ENCODE data around the gene C9orf153.

C9orf153 gene

GRCh38 chr9:86274821-86275643 lies 15.6 kb upstream of the C9orf153 start:
- no peak overlapping the region for H3K4me3 ChIP-seq
- H3K27ac ChIP-seq, result peak overlapping the region in 1 of 21 experiments; percentile 4

DNA sequence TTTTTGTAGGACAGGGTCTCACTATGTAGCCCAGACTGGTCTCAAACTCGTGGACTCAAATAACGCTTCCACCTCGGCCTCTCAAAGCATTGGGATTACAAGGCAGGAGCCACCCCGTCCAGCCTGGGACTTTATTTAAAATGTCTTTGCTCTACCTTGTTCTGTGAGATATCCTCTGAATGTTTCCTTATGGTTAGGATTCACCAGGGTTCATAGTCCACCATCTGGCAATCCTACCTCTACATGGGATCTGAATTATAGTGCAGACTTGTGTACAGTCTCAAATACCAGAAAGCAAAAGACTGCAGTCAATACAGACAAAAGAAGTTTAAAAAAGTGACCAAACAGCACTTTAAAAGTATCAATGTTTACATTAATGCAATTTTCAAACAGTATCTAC lies 12.8 kb upstream of the C9orf153 start:
- Histone ChIP-seq H3K4me3 (no peak overlapping the region), H3K27ac (no peak overlapping the region)

DNA sequence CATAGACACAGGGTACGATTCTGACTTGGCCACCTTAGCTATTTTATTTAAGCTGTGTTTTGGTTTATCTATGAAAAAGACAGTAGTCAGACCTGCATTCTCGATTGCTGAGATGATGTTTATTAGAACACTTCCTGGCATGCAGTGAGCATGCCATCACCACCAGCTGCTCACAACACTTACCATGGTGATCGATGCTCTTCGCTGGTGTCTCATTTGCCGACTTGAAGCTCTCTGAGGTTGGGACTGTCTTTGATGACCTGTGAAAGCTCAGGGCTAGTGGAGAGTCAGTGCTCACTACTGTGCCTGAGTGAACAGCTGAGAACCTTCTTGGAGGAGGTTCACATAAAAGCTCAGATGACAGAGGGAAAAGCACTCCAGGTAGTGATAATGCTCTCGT lies 4.4 kb upstream of the C9orf153 start:
- no peak overlapping the region for H3K4me3 ChIP-seq
- H3K27ac ChIP-seq, result no peak overlapping the region

- no peak overlapping the region for H3K4me3 ChIP-seq
- no peak overlapping the region for H3K27ac ChIP-seq
Observed at GRCh38 chr9:86262492-86262891, 3.0 kb upstream of the C9orf153 start.

- Histone ChIP-seq H3K4me3 (no peak overlapping the region), H3K27ac (no peak overlapping the region)
Observed at GRCh38 chr9:86257391-86257790, 2.1 kb downstream of the C9orf153 start.

DNA sequence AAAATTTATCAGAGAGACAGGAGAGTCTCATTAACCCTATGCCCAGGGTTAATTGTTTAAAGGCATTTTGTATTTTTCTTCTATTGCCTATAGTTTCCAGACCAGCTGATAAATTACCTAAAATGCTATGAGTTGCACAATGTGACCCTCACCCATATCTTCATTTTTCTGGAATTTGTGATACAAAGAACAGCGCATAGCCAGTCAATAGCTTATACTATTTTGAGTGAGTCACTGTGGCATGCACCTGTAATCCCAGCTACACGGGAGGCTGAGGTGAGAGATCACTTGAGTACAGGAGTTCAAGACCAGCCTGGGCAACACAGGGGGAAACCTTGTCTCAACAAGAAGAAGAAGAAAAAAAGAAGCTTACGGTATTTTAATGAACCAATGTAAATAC lies 2.8 kb downstream of the C9orf153 start:
- no peak overlapping the region for H3K27ac ChIP-seq
- H3K4me3 ChIP-seq, result no peak overlapping the region

DNA sequence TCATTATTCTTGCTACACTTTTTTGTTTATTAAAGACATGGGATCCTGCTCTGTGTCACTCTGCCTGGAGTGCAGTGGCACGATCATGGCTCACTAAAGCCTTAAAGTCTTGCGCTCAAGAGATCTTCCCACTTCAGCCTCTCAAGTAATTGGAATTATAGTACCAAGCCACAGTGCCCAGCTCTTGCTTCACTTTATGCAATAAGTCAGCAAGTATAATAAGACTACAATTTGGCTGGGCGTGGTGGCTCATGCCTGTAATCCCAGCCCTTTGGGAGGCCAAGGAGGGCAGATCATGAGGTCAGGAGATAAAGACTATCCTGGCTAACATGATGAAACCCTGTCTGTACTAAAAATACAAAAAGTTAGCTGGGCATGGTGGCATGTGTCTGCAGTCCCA lies 5.9 kb downstream of the C9orf153 start:
- Histone ChIP-seq H3K4me3 (no peak overlapping the region), H3K27ac (no peak overlapping the region)

DNA sequence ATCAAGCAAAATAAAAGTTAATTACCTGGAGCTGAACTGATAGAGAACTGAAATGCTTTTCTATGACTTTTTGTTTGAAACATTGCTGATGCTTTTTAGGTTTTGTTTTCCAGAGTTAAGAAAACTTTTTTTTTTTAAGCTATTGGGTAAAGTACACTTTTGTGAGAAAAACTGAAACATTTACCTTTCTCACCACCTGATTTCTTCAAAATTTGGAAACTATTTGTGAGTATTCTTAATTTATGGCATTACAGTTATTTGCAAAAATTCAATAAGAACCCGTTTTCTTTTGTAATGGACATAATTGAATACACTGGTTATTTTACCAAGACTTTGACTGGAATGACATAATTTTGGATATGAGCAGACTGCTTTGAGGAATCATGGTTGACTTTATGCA lies 6.6 kb downstream of the C9orf153 start:
- H3K4me3 ChIP-seq, result no peak overlapping the region
- no peak overlapping the region for H3K27ac ChIP-seq

DNA sequence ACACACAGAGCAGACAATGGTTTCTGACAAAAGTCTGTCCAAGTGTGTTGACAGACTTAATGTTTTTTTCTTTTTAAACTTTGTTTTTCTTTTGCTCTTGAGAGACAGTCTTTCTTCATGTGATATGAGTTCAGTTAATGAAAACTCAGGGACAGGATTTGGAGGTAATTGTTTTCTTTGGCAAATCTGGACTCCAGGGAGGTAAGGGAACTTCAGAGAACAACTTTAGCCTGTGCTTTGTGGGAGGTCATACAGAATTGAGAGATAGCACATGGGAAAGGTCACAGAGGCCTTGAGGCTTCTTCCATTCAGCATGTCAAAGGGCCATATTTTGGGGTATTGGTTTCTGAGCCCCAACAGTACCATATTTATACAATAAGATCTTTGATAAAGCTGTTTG lies 9.3 kb downstream of the C9orf153 start:
- no peak overlapping the region for H3K4me3 ChIP-seq
- H3K27ac ChIP-seq, result no peak overlapping the region

GRCh38 chr9:86248746-86249145 lies 10.7 kb downstream of the C9orf153 start:
- Histone ChIP-seq H3K4me3 (no peak overlapping the region), H3K27ac (no peak overlapping the region)

DNA sequence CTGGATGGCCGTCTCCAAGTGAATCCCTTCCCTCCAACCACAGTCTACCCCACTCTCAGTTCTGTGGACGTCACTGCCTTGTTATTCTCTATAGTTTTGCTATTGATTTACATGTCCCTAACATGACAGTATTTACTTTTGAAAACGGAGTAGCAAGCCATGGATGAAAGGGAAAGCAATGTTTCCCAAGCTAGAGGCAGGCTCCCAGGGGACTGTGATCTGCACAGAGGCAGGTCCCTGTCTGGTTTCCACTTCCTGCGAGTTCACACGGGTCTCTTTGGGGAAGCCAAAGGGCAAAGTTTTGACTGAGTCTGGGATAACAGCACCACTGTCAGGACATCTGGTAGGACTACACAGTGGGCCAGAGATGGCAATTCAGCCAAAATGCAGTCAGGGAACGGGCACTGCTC lies 12.7 kb downstream of the C9orf153 start:
- no peak overlapping the region for H3K4me3 ChIP-seq
- H3K27ac ChIP-seq, result no peak overlapping the region

GRCh38 chr9:86242071-86242470 lies 17.4 kb downstream of the C9orf153 start:
- H3K27ac ChIP-seq, result no peak overlapping the region
- no peak overlapping the region for H3K4me3 ChIP-seq

GRCh38 chr9:86241216-86241615 lies 18.2 kb downstream of the C9orf153 start:
- Histone ChIP-seq H3K27ac (no peak overlapping the region), H3K4me3 (no peak overlapping the region)

- H3K4me3 ChIP-seq, result no peak overlapping the region
- H3K27ac ChIP-seq, result no peak overlapping the region
Observed at GRCh38 chr9:86238861-86239770, 20.3 kb downstream of the C9orf153 start.

- Histone ChIP-seq H3K27ac (no peak overlapping the region), H3K4me3 (no peak overlapping the region)
Observed at GRCh38 chr9:86230858-86231257, 28.6 kb downstream of the C9orf153 start.

DNA sequence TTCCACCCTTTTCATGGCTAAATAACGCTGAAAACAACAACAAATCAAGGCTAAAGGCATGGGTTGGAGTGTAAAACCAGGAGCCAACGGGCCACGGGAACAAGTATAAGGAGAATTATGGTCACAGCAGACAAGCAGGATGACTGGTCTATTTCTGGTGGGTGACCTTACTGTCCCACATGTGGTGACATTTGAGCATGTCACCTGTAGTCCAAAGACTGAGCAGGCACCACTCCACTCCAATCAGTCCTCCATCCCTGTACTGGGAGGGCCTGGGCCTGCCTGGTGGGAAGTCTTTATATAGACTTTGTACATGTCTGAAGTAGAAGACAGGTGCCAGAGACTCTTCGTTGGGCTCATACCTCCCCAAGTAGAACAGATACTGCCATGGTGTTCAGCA lies 36.8 kb downstream of the C9orf153 start:
- no peak overlapping the region for H3K27ac ChIP-seq
- no peak overlapping the region for H3K4me3 ChIP-seq

- no peak overlapping the region for H3K4me3 ChIP-seq
Observed at GRCh38 chr9:86219606-86220005, 39.9 kb downstream of the C9orf153 start.

DNA sequence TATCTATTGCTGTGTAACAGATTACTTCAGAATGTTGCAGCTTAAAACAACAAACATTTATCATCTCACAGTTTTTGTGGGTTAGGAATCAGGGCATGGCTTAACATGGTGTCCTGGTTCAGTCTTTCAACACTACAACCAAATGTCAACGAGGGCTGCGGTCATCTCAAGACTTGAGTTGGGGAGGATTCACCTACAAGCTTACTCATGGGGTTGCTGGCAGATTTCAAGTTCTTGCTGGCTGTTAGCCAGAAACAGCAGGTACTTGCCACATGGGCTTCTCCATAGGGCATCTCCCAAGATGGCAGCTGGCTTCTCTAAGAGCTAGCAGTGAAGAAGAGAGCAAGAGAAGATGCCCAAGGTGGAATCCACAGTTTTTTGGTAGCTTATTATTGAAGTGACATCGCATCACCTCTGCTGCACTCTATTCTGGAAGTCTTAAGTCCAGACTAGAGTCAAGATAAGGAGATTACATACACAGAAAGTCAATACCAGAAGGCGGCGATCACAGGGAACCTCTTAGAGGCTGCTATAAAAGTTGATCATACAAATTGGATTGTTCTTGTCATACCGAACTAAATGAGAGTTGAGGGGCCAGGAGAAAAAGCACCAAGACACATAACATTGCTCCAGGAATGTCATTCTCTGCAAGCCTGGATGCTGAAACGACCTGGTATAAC lies 42.2 kb downstream of the C9orf153 start:
- H3K4me3 ChIP-seq, result no peak overlapping the region
- H3K27ac ChIP-seq, result no peak overlapping the region

More at GRCh38 chr9:86219606-86220005, 39.9 kb downstream of the C9orf153 start:
- H3K27ac ChIP-seq, result no peak overlapping the region

DNA sequence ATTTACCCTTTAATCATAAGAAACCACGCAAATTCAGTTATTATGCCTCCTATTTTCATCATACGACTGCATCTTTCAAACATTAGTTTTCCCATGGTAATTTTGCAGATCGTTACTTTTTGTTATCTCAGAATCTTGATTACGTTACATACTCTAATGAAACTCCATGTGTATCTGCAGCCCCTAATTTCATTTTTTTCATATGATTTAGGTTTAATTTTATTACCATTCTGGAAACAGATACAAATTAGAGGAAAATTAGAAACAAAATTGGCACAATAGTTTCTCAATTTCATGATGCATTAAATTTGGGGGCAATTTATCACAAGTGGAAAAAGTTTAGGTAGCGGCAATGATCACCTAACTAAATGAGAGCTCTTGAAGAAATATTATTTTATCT lies 52.3 kb downstream of the C9orf153 start:
- H3K27ac ChIP-seq, result no peak overlapping the region

DNA sequence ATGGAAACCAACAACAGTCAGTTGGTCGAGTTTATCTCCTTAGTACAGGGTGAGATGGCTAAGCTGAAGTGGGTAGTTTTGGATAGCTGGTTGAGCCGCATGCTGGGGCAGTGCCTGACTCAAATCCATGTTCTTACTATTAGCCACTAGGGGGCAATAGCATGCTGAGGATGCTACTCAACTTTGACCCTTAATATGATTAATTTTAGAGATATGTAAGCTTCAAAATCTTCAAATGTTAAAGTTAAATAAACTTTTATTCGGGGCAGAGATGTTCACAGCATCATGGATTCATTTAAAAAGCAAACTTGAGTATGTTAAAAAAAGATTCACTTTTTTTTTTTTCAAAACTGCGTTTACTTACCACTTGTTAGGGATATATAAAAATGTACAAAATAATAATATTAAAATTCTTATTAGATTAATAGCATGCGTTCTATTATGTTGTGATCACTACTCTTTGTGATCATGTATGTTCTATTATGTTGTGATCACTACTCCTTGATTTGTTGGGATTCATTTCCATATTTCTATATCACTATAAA lies 57.0 kb downstream of the C9orf153 start:
- no peak overlapping the region for H3K4me3 ChIP-seq
- H3K27ac ChIP-seq, result no peak overlapping the region

More for the DNA sequence above, 52.3 kb downstream of the C9orf153 start:
- no peak overlapping the region for H3K4me3 ChIP-seq
